CD4-positive, alpha-beta T cell (primary cell): Measurements from ENCODE around the gene MTRR. TPM values are rescaled to one million over a fixed set of nuclear protein-coding genes. Genes with fewer than 3 reads are reported as not detected.

Experiments used
- ATAC-seq: fragments of 200-7000 bp; cut with Tn5 transposase; one replicate; pipeline ENCODE4 v1.10.0; 2022; ENCODE audit warnings: mild to moderate bottlenecking; ENCODE audit not compliant: poor library complexity
- CTCF ChIA-PET: fragments of 350-600 bp; sonication (Branson Sonifier 250); formaldehyde crosslinking; loops from one replicate; lab custom pipeline; 2021; ENCODE audit warnings: antibody characterized with exemption, inconsistent platforms; lab: Charles Lee
- POLR2A ChIA-PET: fragments of 350-600 bp; sonication (Branson Sonifier 250); formaldehyde crosslinking; loops from one replicate; lab custom pipeline; 2021; ENCODE audit warnings: antibody characterized with exemption, inconsistent platforms; lab: Charles Lee
- DNase-seq, 14 experiments: peaks; one replicate each; pipeline ENCODE4 v3.0.0-alpha.2; 2013 to 2020; ENCODE audit warnings: mixed read lengths in 2 of 14
- H3K27ac ChIP-seq, 2 donors: one replicate each; pipeline versions ENCODE4 v1.5.1 to v1.7.0; 2013; ENCODE audit warnings: low read length in 2 of 2, low read depth in 1 of 2, mild to moderate bottlenecking in 1 of 2
- H3K27me3 ChIP-seq, 2 experiments: 1 replicate in 1 of 2; 2 replicates in 1 of 2; pipeline versions ENCODE4 v1.6.1 to v1.7.0; 2013; ENCODE audit warnings: low read length in 2 of 2, control low read depth in 1 of 2, mild to moderate bottlenecking in 1 of 2, moderate library complexity in 1 of 2; ENCODE audit not compliant: insufficient read depth in 2 of 2, control insufficient read depth in 1 of 2
- H3K36me3 ChIP-seq: one replicate; pipeline ENCODE4 v1.6.1; 2013; ENCODE audit warnings: low read length, control low read depth; ENCODE audit not compliant: insufficient read depth
- H3K4me1 ChIP-seq: one replicate; pipeline ENCODE4 v1.6.1; 2013; ENCODE audit warnings: low read length, control low read depth; ENCODE audit not compliant: insufficient read depth
- H3K4me3 ChIP-seq: one replicate; pipeline ENCODE4 v1.5.1; 2013; ENCODE audit warnings: mild to moderate bottlenecking, low read length, moderate library complexity
- H3K9me3 ChIP-seq, 2 experiments: 1 replicate in 1 of 2; 2 replicates in 1 of 2; pipeline versions ENCODE4 v1.6.1 to v1.7.0; 2013; ENCODE audit warnings: low read length in 2 of 2, mild to moderate bottlenecking in 2 of 2, control low read depth in 1 of 2, moderate library complexity in 1 of 2; ENCODE audit not compliant: control insufficient read depth in 1 of 2, insufficient read depth in 1 of 2
- H3K27ac Mint-ChIP-seq: one replicate; pipeline ENCODE4 v1.8.0; 2020; ENCODE audit warnings: mixed read lengths
- H3K27me3 Mint-ChIP-seq: one replicate; pipeline ENCODE4 v1.8.0; 2021; ENCODE audit warnings: mixed read lengths
- H3K36me3 Mint-ChIP-seq: one replicate; pipeline ENCODE4 v1.8.0; 2021; ENCODE audit warnings: low read depth, mixed read lengths
- H3K4me1 Mint-ChIP-seq: one replicate; pipeline ENCODE4 v1.8.0; 2021; ENCODE audit warnings: low read depth, mixed read lengths
- H3K4me3 Mint-ChIP-seq: one replicate; pipeline ENCODE4 v1.8.0; 2020; ENCODE audit warnings: mild to moderate bottlenecking, mixed read lengths
- H3K9me3 Mint-ChIP-seq: one replicate; pipeline ENCODE4 v1.8.0; 2020; ENCODE audit warnings: mixed read lengths
- CTCF ChIP-seq: fragments of 200-600 bp; IDR thresholded peaks from one replicate; pipeline ENCODE4 v1.8.0; 2022; ENCODE audit warnings: antibody characterized with exemption, mild to moderate bottlenecking
- intact Hi-C, 2 experiments: fragments of 100-400 bp; cut with DNase I in 1 of 2; cut with micrococcal nuclease in 1 of 2; formaldehyde crosslinking; loops; one replicate each; pipeline versions ENCODE4 v1.15.1 to v1.9.0; 2023 to 2025; cut with DNase I, micrococcal nuclease
- total RNA-seq, 174 experiments: library from RNA in 2 of 174; stranded (reverse) in 2 of 174; gene quantifications; one replicate each; pipeline ENCODE4 v1.2.3 and lab custom pipeline; 2021 to 2026

Gene MTRR
- total RNA-seq, 2 experiments from 2014 or later, result 74.6 to 77.5 TPM

DNA sequence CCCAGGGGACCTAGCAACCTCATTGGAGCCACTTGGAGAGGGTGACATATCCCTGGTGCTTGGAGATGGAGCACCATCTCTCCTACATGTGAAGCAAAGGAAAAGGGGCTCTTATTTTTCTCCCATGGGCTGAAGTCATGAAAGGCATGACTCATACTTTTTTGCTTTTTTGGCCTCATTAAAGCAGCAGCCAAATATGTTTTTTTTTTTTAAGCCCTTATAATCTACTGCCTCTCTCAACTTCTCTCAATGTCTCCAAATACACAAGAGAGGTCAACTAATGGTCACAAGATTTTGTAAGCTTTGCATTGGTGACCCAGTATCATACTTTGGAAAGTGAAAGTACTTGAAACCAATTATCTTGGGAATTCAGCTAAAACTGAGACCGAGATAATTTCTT lies 16.4 kb upstream of the MTRR start:
- Histone ChIP-seq H3K27me3 (peaks cover 11 to 16% of the 10 kb centered on the region in 2 experiments), H3K4me3 (no peak overlapping the region), H3K27ac (no peak overlapping the region), H3K9me3 (peaks cover 0 to 9% of the 10 kb centered on the region in 2 experiments), H3K4me1 (peaks cover 31% of the 10 kb centered on the region), H3K36me3 (no peaks in the 10 kb centered on the region)
- Mint-ChIP-seq H3K4me1 (peaks cover 25% of the 10 kb centered on the region), H3K36me3 (no peaks in the 10 kb centered on the region), H3K4me3 (peak overlapping the region; percentile 92), H3K27me3 (peaks cover 16% of the 10 kb centered on the region), H3K9me3 (no peaks in the 10 kb centered on the region), H3K27ac (no peak overlapping the region)
- ChIA-PET POLR2A (no interaction called here), CTCF (no interaction called here)
- ATAC-seq (no peak), DNase-seq (no peak)
- no peak for TF ChIP-seq CTCF
- intact Hi-C loops, result loop anchor here in 1 of 2 experiments (2.0 to 10.0 kb wide), 3 partner anchors 16 to 1088 kb away; partner anchors contain the start of genes FASTKD3 and MTRR

DNA sequence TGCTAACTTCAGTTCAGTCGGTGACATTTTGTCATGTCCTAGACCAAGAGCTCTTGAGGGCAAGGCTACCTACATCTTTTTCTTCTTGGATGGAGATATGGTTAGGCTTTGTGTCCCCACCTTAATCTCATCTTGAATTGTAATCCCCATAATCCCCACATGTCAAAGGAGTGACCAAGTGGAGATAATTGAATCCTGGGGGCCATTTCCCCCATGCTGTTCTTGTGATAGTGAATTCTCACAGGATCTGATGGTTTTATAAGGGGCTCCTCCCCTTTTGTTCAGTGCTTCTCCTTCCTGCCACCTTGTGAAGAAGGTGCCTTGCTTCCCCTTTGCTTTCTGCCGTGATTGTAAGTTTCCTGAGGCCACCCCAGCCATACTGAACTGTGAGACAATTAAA lies 16.0 kb upstream of the MTRR start:
- H3K27ac ChIP-seq, result no peak overlapping the region
- POLR2A ChIA-PET, result no interaction called here
- Mint-ChIP-seq H3K9me3 (no peaks in the 10 kb centered on the region), H3K27me3 (peaks cover 11% of the 10 kb centered on the region), H3K4me3 (peak overlapping the region; percentile 76), H3K36me3 (peaks cover 1% of the 10 kb centered on the region), H3K4me1 (peaks cover 29% of the 10 kb centered on the region), H3K27ac (no peak overlapping the region)
- H3K27me3 ChIP-seq, result peaks cover 11 to 16% of the 10 kb centered on the region in 2 experiments
- DNase-seq (no peak), ATAC-seq (no peak)
- TF ChIP-seq CTCF, result no peak
- CTCF ChIA-PET, result no interaction called here
- H3K9me3 ChIP-seq, result peaks cover 0 to 9% of the 10 kb centered on the region in 2 experiments
- H3K4me3 ChIP-seq, result no peak overlapping the region
- H3K36me3 ChIP-seq, result no peaks in the 10 kb centered on the region
- intact Hi-C loops, result loop anchor here in 1 of 2 experiments (2.0 to 10.0 kb wide), 3 partner anchors 16 to 1088 kb away; partner anchors contain the start of genes FASTKD3 and MTRR
- H3K4me1 ChIP-seq, result peaks cover 36% of the 10 kb centered on the region

DNA sequence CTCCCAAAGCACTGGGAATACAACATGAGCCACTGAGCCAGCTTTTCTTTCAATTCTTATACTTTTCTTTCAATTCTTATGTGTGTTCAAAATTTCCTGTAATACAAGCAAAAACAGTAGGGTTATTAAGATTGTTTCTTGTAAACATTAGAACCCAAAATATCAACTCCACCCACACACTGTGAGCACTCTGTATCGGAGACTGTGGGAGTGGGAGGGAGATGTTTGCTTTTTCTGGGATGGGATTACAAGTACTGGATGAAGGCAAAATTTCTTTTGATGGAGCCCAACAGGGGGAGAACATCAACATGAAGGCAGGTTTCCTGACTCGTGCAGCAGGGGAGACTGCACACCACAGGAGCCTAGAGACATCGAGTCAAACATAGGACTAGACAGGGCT lies 13.3 kb upstream of the MTRR start:
- no peak overlapping the region for H3K4me3 ChIP-seq
- ChIA-PET POLR2A (interaction anchor here (0.6 kb wide), 1 partner anchor 1120 kb away, joined by 4 read pairs; no protein-coding TSS in a partner anchor), CTCF (no interaction called here)
- Mint-ChIP-seq H3K4me1 (peaks cover 40% of the 10 kb centered on the region), H3K27me3 (no peaks in the 10 kb centered on the region), H3K27ac (no peak overlapping the region), H3K36me3 (peaks cover 24% of the 10 kb centered on the region), H3K4me3 (no peak overlapping the region), H3K9me3 (no peaks in the 10 kb centered on the region)
- TF ChIP-seq CTCF, result no peak
- intact Hi-C loops, result loop anchor here in 1 of 2 experiments (10.0 kb wide), 2 partner anchors 599 to 1091 kb away; no protein-coding TSS in a partner anchor
- no peaks in the 10 kb centered on the region for H3K27me3 ChIP-seq
- no peak overlapping the region for H3K27ac ChIP-seq
- H3K4me1 ChIP-seq, result peaks cover 29% of the 10 kb centered on the region
- no peak for DNase-seq
- peaks cover 0 to 4% of the 10 kb centered on the region in 2 experiments for H3K9me3 ChIP-seq
- ATAC-seq, result no peak
- H3K36me3 ChIP-seq, result peaks cover 11% of the 10 kb centered on the region
